Neutrophil (primary cell): ENCODE data around the gene SLC25A21.

Experiments used
- H3K27ac ChIP-seq: fragments of 200-600 bp; sonication (generic); 2 replicates; pipeline ENCODE4 v1.5.1; 2016; ENCODE audit warnings: mild to moderate bottlenecking, moderate library complexity
- H3K27me3 ChIP-seq: fragments of 200-600 bp; sonication (generic); 2 replicates; pipeline ENCODE4 v1.6.0; 2016; ENCODE audit warnings: mild to moderate bottlenecking
- H3K36me3 ChIP-seq: fragments of 200-600 bp; sonication (generic); 2 replicates; pipeline ENCODE4 v1.5.1; 2017
- H3K4me1 ChIP-seq, 2 experiments: fragments of 200-600 bp in 1 of 2; sonication (generic) in 1 of 2; 1 replicate in 1 of 2; 2 replicates in 1 of 2; pipeline versions ENCODE4 v1.5.1 to v1.6.1; 2013 to 2016; ENCODE audit warnings: low read depth in 1 of 2, low read length in 1 of 2, mild to moderate bottlenecking in 1 of 2, moderate library complexity in 1 of 2; ENCODE audit not compliant: control insufficient read depth in 1 of 2, insufficient read depth in 1 of 2
- H3K4me3 ChIP-seq, 2 experiments: fragments of 200-600 bp in 1 of 2; sonication (generic) in 1 of 2; 1 replicate in 1 of 2; 2 replicates in 1 of 2; pipeline ENCODE4 v1.5.1; 2013 to 2016; ENCODE audit warnings: low read depth in 1 of 2, low read length in 1 of 2, mild to moderate bottlenecking in 1 of 2, moderate library complexity in 1 of 2
- H3K9me3 ChIP-seq: fragments of 200-600 bp; sonication (generic); 2 replicates; pipeline ENCODE4 v1.5.1; 2016
- CTCF ChIP-seq: fragments of 200-600 bp; sonication (generic); IDR thresholded peaks from 2 replicates; pipeline ENCODE4 v1.5.1; 2016; ENCODE audit warnings: antibody characterized with exemption

Gene SLC25A21

DNA sequence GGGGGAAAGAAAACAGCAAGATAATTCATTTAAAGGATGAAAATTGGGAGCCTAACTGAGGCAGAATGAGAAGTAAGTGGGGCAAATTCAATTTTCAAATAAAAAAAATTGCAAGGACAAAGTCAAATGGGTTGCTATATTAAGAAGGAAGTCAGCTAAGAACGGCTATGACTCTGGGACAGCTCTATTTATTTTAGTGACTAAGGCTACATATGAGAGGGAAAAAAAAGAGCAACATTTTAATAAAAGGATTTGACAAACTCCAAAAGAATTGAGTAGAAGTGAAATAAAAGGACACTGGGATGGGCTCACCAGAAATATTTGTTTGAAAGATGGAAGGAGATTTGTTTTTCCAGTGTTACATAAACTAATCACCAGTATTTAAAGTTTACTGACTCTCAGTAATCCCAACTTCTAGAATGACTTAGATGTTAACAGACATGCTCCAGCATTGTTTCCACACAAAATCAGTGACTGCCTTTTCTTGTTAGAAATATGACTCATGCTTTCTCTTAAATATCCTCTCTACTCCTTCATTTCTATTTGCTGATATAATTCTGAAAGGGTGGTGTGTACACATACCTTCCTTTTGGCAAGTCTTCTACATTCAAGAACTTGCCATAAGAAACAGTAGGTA is 198.5 kb downstream of the SLC25A21 start:
- no peak for TF ChIP-seq CTCF
- Histone ChIP-seq H3K4me1 (no peaks in the 10 kb centered on the region), H3K9me3 (no peaks in the 10 kb centered on the region), H3K27ac (no peak overlapping the region), H3K27me3 (no peaks in the 10 kb centered on the region), H3K36me3 (no peaks in the 10 kb centered on the region), H3K4me3 (no peak overlapping the region)

DNA sequence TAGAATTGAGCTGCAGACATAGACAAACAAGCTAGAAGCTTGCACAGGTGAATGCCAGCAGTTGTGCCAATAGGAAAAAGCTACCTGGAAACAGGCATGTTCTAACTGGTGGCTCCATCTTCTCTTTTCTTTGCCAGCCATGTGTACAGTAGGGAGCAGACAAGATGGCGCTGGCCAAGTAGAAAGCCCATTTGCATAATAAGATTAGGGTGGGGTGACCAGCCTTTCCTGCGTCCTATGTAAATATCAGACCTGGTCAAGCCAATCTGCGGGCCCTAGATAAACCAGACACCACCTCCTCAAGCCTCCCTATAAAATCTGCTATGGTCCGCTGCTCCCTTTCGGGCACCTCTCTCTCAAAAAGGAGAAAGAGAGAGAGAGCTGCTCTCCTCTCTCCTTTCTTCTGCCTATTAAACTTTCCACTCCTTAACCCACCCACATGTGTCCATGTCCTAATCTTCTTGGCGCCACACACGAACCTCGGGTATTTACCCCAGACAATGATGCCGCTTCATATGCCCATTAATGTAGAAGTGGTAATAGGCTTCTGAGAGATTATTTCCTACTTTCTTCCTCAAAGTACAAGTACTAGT is 201.0 kb downstream of the SLC25A21 start:
- no peaks in the 10 kb centered on the region for H3K9me3 ChIP-seq
- no peaks in the 10 kb centered on the region for H3K27me3 ChIP-seq
- H3K36me3 ChIP-seq = no peaks in the 10 kb centered on the region
- no peak overlapping the region for H3K27ac ChIP-seq
- H3K4me3 ChIP-seq = no peak overlapping the region
- H3K4me1 ChIP-seq = no peaks in the 10 kb centered on the region
- TF ChIP-seq CTCF = no peak

DNA sequence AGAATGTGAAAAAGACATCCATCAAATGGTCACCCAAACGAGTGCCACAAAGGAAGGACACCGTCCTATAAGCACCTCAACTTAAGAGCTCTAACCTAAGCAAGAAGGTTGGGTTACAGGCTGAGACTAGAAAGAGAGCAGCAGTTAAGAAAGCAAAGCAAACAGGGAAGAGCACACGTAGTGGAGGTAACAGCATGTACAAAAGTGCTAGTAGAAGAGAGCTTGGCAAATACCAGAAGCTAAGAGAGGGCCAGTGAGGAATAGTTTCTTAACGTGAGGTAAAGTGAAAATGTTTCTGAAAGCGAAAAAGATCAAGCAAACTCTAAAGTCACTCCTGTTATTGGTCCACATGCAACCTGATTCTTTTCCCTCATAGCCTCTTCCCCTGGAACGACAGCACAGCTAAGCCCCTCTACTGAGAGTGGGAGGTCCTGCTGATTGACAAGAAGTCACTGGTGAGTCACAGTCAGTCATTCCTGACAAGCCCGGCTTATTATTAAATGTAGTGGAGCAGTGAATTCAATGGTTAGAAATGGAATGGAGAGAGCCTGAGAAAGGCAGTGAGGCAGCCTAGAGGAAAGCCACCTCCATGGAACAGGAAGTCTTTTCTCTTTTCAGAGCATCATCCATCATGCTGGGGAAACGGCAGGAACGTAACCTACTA is 204.4 kb downstream of the SLC25A21 start:
- no peaks in the 10 kb centered on the region for H3K4me1 ChIP-seq
- H3K36me3 ChIP-seq = no peaks in the 10 kb centered on the region
- H3K9me3 ChIP-seq = no peaks in the 10 kb centered on the region
- TF ChIP-seq CTCF = no peak
- no peak overlapping the region for H3K27ac ChIP-seq
- H3K4me3 ChIP-seq = no peak overlapping the region
- no peaks in the 10 kb centered on the region for H3K27me3 ChIP-seq

- Histone ChIP-seq H3K4me1 (no peaks in the 10 kb centered on the region), H3K27ac (no peak overlapping the region), H3K27me3 (no peaks in the 10 kb centered on the region), H3K9me3 (no peaks in the 10 kb centered on the region), H3K4me3 (no peak overlapping the region), H3K36me3 (no peaks in the 10 kb centered on the region)
- TF ChIP-seq CTCF = no peak
These were observed 216.4 kb downstream of the SLC25A21 start for GRCh38 chr14:36955967-36956366.

- no peaks in the 10 kb centered on the region for H3K36me3 ChIP-seq
- H3K9me3 ChIP-seq = no peaks in the 10 kb centered on the region
- no peak for TF ChIP-seq CTCF
- H3K4me1 ChIP-seq = no peaks in the 10 kb centered on the region
- H3K27me3 ChIP-seq = no peaks in the 10 kb centered on the region
- H3K27ac ChIP-seq = no peak overlapping the region
- H3K4me3 ChIP-seq = no peak overlapping the region
These were observed 217.0 kb downstream of the SLC25A21 start for GRCh38 chr14:36955376-36955775.
